ENCODE data around the gene RNF214.

RNF214 gene

DNA sequence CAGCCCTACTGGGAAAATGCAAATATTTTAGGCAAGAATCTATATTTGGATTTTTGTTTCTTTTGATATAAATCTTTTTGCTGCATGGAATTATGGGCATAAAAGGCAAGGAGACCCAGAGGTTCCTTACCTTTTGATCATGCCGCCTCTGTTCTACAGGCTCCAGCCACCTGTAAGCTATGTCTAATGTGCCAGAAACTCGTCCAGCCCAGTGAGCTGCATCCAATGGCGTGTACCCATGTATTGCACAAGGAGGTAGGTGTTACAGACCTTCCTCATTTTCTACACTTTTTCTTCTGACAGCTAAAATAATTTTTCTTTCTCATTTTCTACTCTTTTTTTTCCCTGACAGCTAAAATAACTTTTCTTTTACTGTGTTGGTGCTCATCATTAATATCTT lies 50.5 kb downstream of the RNF214 start:
- no peaks in the 10 kb centered on the region for H3K9me3 ChIP-seq (ENCODE audit: insufficient read depth, low read depth, low read length)
- no peaks in the 10 kb centered on the region for H3K27me3 ChIP-seq (ENCODE audit: insufficient read depth, low read length)
- H3K4me1 ChIP-seq (ENCODE audit: insufficient read depth, low read length), result no peaks in the 10 kb centered on the region
- peaks cover 82% of the 10 kb centered on the region for H3K36me3 ChIP-seq (ENCODE audit: insufficient read depth, low read depth, low read length)
- no peak overlapping the region for H3K27ac ChIP-seq (ENCODE audit: low read length)
- H3K4me3 ChIP-seq (ENCODE audit: low read length), result no peak overlapping the region
- H3K9ac ChIP-seq (ENCODE audit: low read depth, low read length), result no peak overlapping the region

DNA sequence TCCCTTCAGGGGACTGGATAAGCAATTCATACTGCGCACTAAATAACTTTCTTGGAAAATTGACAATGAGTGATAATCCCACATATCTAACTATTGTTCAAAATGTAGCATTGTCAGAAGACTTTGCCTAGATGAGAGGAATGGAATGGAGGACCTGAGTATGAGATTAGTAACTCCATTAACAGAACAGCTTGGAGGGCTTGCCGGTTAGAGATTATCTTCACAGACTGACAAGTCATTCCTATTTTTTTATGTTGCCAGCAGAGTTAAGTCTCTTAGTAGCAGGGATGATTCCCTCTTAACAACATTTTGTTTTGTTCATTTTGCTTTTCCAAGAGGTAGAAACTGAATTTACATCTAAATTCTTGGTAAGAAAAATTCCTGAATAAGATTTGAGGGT lies 51.6 kb downstream of the RNF214 start:
- Histone ChIP-seq H3K9ac (ENCODE audit: low read depth, low read length) (no peak overlapping the region), H3K27me3 (ENCODE audit: insufficient read depth, low read length) (no peaks in the 10 kb centered on the region), H3K9me3 (ENCODE audit: insufficient read depth, low read depth, low read length) (no peaks in the 10 kb centered on the region), H3K36me3 (ENCODE audit: insufficient read depth, low read depth, low read length) (peaks cover 93% of the 10 kb centered on the region), H3K4me3 (ENCODE audit: low read length) (no peak overlapping the region), H3K4me1 (ENCODE audit: insufficient read depth, low read length) (no peaks in the 10 kb centered on the region), H3K27ac (ENCODE audit: low read length) (no peak overlapping the region)

DNA sequence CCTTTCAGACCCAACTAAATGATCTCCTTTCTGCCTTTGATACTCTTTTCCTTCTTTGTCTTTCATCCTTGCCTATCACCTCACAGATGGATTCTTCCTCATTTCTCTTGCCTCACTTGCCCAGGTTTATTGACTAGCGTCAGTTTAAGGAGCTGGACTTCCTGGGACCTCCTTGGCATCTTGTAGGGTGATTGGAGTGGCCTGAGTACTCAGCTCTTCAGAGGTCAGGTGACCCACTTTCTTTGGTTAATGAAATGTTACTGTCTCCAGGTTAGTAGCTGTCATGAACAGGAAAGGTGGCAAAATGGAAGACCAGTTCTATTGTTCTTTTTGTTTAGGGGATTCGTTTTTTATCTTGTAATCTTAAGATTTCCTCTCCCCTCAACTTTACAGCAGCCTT lies 54.1 kb downstream of the RNF214 start:
- Histone ChIP-seq H3K9me3 (ENCODE audit: insufficient read depth, low read depth, low read length) (no peaks in the 10 kb centered on the region), H3K4me3 (ENCODE audit: low read length) (no peak overlapping the region), H3K36me3 (ENCODE audit: insufficient read depth, low read depth, low read length) (peaks cover 91% of the 10 kb centered on the region), H3K27me3 (ENCODE audit: insufficient read depth, low read length) (no peaks in the 10 kb centered on the region), H3K27ac (ENCODE audit: low read length) (no peak overlapping the region), H3K9ac (ENCODE audit: low read depth, low read length) (no peak overlapping the region), H3K4me1 (ENCODE audit: insufficient read depth, low read length) (no peaks in the 10 kb centered on the region)

DNA sequence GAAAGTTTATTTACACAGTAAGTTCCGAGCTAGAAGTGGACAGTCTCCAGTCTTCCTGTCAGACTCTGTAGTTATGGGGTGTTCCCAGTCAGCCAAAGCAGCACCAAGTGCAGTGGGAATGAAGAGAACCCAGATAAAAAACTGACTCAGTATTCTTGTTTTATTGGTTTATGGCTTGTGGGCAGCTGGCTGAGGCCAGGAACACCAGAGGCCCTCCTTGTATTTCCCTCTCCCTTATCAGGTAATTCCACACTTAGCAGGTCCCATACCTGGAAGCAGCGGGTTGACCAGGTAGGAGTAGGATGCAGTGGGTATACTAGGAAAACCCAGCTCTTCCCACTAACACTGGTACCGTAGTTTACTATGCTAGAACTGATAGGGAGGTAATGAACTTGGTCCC lies 55.2 kb downstream of the RNF214 start:
- no peaks in the 10 kb centered on the region for H3K4me1 ChIP-seq (ENCODE audit: insufficient read depth, low read length)
- H3K36me3 ChIP-seq (ENCODE audit: insufficient read depth, low read depth, low read length), result peaks cover 80% of the 10 kb centered on the region
- no peaks in the 10 kb centered on the region for H3K27me3 ChIP-seq (ENCODE audit: insufficient read depth, low read length)
- H3K9ac ChIP-seq (ENCODE audit: low read depth, low read length), result no peak overlapping the region
- H3K9me3 ChIP-seq (ENCODE audit: insufficient read depth, low read depth, low read length), result no peaks in the 10 kb centered on the region
- H3K27ac ChIP-seq (ENCODE audit: low read length), result no peak overlapping the region
- no peak overlapping the region for H3K4me3 ChIP-seq (ENCODE audit: low read length)

DNA sequence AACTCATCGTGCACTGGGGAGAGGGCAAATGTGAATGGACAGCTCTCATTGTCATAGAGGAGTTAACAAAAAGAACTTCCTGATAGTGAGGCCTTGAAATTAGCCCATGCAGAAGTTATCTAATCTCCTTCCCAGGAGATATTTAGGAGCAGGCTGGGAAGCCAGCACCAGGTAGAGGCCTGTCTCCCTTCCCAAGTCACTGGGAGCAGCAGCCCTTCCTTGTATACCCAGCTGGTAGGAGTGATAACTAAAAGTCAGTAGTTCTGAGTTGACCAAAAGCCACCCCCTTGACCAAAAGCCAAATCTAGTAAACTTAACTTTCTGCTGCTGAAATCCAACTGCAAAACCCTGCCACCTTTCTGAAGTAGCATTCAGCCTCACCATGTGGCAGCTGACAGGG lies 57.3 kb downstream of the RNF214 start:
- Histone ChIP-seq H3K4me3 (ENCODE audit: low read length) (no peak overlapping the region), H3K9me3 (ENCODE audit: insufficient read depth, low read depth, low read length) (no peaks in the 10 kb centered on the region), H3K36me3 (ENCODE audit: insufficient read depth, low read depth, low read length) (peaks cover 64% of the 10 kb centered on the region), H3K27me3 (ENCODE audit: insufficient read depth, low read length) (no peaks in the 10 kb centered on the region), H3K4me1 (ENCODE audit: insufficient read depth, low read length) (no peaks in the 10 kb centered on the region), H3K9ac (ENCODE audit: low read depth, low read length) (no peak overlapping the region), H3K27ac (ENCODE audit: low read length) (no peak overlapping the region)

DNA sequence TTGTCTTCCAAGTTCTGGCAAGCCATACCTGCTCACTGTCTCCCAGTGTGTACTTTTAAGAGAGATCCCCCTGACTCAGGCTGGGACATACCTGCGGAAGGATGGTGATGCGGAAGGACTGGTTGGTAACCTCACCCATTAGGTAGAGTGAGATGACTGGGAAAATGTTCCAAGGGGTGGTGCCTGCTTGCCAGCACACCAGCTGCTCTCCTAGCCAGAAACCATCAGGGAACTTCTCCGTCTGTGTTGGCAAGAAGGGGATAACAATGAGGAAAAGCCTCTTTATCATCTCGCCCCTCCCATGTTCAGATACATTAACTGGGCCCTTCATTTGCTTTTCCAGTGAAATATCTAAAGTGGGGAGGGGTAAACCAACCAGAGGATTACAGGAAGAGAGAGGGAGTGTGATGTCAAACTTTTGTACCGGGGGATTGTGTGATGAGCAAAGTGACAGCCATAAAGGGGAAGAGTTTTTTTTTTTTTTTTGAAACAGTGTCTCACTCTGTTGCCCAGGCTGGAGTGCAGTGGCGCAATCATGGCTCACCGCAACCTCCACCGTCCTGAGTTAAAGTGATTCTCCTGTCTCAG lies 58.4 kb downstream of the RNF214 start, which contains the start of gene BACE1-AS:
BACE1-AS (plus strand) TSS at position 538 of the 588 bp plus-strand sequence.
- Histone ChIP-seq H3K36me3 (ENCODE audit: insufficient read depth, low read depth, low read length) (peaks cover 53% of the 10 kb centered on the region), H3K4me3 (ENCODE audit: low read length) (no peak within 1 kb of the TSS)

DNA sequence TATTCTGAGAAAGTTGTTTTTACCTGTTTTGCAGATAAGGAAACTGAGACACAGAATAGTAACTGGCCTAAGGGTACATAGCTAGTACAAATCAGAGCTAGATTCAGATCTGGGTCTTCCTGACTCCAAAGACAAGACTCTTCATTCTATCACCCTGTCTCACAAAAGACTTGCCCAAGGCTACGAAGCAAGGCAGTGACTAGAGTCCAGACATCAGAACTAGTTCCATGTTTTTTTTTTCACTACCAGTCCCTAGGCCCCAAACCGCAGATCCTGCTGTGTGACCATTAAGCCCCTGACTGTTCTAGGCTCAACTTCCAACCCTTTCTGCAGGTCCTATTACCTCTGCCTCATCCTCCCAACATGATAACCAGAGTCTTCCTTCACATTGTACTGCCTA lies 60.1 kb downstream of the RNF214 start:
- peaks cover 36% of the 10 kb centered on the region for H3K36me3 ChIP-seq (ENCODE audit: insufficient read depth, low read depth, low read length)
- no peak overlapping the region for H3K9ac ChIP-seq (ENCODE audit: low read depth, low read length)
- H3K27me3 ChIP-seq (ENCODE audit: insufficient read depth, low read length), result no peaks in the 10 kb centered on the region
- no peak overlapping the region for H3K4me3 ChIP-seq (ENCODE audit: low read length)
- no peaks in the 10 kb centered on the region for H3K9me3 ChIP-seq (ENCODE audit: insufficient read depth, low read depth, low read length)
- no peaks in the 10 kb centered on the region for H3K4me1 ChIP-seq (ENCODE audit: insufficient read depth, low read length)
- no peak overlapping the region for H3K27ac ChIP-seq (ENCODE audit: low read length)

More for the DNA sequence above, 58.4 kb downstream of the RNF214 start, which contains the start of gene BACE1-AS:
- H3K27ac ChIP-seq (ENCODE audit: low read length), result no peak within 1 kb of the TSS
- no peak within 1 kb of the TSS for H3K9ac ChIP-seq (ENCODE audit: low read depth, low read length)
- H3K27me3 ChIP-seq (ENCODE audit: insufficient read depth, low read length), result no peaks in the 10 kb centered on the region
- H3K4me1 ChIP-seq (ENCODE audit: insufficient read depth, low read length), result no peaks in the 10 kb centered on the region
- no peaks in the 10 kb centered on the region for H3K9me3 ChIP-seq (ENCODE audit: insufficient read depth, low read depth, low read length)

DNA sequence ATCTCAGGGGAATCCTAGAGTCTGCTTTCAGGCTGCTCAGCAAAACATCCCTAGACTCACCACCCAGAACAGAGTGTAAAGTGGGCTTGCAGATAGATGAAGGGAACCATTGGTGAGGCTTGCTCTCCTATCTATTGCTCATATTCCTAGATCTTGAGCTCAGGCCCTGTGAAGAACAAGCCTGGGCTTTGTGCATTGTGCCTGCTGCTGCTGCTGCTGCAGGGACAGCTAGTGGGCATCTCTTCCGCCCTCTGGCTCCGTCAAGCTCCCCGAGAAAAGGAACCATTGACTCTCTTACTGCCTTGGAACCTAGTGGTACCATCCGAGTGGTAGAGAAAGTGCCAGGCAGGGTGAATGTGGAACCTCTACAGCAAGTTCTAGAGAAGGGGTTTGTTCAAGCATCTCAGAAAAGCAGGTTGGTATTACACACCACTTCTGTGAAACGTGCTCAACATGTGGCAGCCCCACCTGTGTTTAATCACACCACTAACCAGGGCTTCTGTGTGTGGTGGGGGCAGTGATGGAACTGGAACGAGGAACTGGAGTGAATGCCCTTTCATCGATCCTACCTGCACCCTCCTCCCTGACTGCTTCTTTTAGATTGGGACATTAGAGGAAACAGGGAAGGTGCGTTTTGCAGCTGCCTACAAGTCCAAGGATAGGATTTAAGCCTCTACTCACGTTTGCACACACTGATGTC lies 63.1 kb downstream of the RNF214 start:
- H3K27ac ChIP-seq (ENCODE audit: low read length), result no peak overlapping the region
- H3K27me3 ChIP-seq (ENCODE audit: insufficient read depth, low read length), result no peaks in the 10 kb centered on the region

DNA sequence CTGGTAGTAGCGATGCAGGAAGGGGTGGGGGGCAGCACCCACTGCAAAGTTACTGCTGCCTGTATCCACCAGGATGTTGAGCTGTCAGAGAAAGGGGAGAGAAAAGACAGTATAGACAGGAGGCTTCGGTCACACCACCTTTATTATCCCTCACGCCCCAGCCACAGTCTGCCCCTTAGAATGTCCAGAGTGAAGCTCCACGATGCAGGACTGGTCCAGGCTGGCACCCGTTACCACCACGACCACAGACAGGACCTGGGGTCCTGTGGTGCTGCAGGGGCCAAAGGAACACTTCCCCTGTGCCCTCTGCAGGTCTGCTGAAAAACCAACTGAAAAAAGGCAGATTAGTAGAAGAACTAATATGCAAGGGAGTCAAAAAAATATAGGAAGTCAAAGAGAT lies 64.4 kb downstream of the RNF214 start:
- Histone ChIP-seq H3K36me3 (ENCODE audit: insufficient read depth, low read depth, low read length) (peaks cover 4% of the 10 kb centered on the region; the same call in 1 of the 2 replicates), H3K27me3 (ENCODE audit: insufficient read depth, low read length) (no peaks in the 10 kb centered on the region), H3K4me3 (ENCODE audit: low read length) (no peak overlapping the region), H3K4me1 (ENCODE audit: insufficient read depth, low read length) (peaks cover 11% of the 10 kb centered on the region; the same call in 1 of the 2 replicates), H3K27ac (ENCODE audit: low read length) (no peak overlapping the region), H3K9me3 (ENCODE audit: insufficient read depth, low read depth, low read length) (no peaks in the 10 kb centered on the region), H3K9ac (ENCODE audit: low read depth, low read length) (no peak overlapping the region)

More for the DNA sequence above, 63.1 kb downstream of the RNF214 start:
- no peak overlapping the region for H3K9ac ChIP-seq (ENCODE audit: low read depth, low read length)
- H3K9me3 ChIP-seq (ENCODE audit: insufficient read depth, low read depth, low read length), result no peaks in the 10 kb centered on the region
- peaks cover 7% of the 10 kb centered on the region for H3K36me3 ChIP-seq (ENCODE audit: insufficient read depth, low read depth, low read length)
- no peak overlapping the region for H3K4me3 ChIP-seq (ENCODE audit: low read length)
- H3K4me1 ChIP-seq (ENCODE audit: insufficient read depth, low read length), result peaks cover 11% of the 10 kb centered on the region; the same call in 1 of the 2 replicates

DNA sequence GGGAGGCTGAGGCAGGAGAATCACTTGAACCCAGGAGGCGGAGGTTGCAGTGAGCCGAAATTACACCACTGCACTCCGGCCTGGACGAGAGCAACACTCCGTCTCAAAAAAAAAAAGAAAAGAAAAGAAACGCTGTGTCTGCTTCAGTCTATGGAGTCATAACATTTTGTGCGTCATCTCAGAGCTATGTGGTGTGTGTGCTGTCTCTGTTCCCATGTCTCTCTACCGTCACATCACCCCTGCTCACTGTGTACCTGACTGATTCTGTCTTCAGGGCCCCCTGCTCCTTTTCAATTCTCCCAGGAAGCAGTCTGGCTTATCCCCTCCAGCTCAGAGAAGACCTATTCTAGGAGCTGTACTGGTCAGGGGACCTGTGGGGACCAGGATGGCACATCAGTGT lies 65.7 kb downstream of the RNF214 start:
- Histone ChIP-seq H3K4me1 (ENCODE audit: insufficient read depth, low read length) (peaks cover 12% of the 10 kb centered on the region), H3K36me3 (ENCODE audit: insufficient read depth, low read depth, low read length) (peaks cover under 1% of the 10 kb centered on the region; the same call in 1 of the 2 replicates), H3K9me3 (ENCODE audit: insufficient read depth, low read depth, low read length) (no peaks in the 10 kb centered on the region), H3K27me3 (ENCODE audit: insufficient read depth, low read length) (no peaks in the 10 kb centered on the region), H3K4me3 (ENCODE audit: low read length) (no peak overlapping the region), H3K9ac (ENCODE audit: low read depth, low read length) (no peak overlapping the region), H3K27ac (ENCODE audit: low read length) (no peak overlapping the region)

DNA sequence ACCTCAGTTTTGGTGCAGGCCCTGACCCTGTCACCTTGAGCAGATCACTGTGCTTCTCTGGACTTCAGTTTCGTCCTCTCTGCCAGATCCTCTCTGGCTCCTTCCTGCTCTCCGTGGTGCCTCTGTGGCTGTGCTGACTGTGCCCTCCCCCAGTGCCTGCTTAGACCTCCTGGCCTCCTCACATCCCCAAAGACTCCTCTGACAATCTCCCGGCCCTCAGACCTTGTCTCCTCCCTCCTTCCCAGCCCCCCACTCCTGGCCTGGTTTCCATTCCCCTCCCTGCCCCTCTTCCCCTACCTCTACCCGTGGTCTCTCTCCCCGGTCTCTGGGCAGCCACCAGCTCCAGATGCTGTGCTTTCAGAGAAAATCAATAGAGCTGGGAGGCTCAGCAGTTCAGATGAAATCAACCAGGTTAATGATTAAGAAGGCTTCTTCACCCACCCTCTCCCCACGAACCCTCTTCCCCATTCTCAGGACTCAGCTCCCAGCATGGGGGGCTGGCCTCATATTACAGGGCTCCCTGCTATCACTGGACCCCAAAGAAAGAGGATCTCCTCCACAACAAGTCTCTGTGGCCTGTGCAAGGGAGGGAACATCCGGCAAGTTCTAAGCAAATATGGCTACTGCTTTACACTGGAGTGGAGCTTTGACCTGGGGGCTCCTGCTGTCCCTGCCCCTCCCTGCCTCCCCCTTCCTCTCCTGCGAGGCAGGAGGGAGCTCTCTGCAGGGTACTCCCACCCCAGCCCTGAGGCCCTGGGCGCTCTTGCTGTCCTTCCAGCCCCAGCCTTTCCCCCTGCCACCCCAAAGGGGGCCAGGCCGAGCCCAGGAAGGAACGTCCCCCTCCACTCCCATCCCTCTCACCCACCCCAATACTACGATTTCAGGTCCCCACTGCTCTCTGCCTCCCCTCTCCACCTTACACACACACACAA lies 67.1 kb downstream of the RNF214 start:
- Histone ChIP-seq H3K27ac (ENCODE audit: low read length) (no peak overlapping the region), H3K27me3 (ENCODE audit: insufficient read depth, low read length) (no peaks in the 10 kb centered on the region), H3K4me3 (ENCODE audit: low read length) (0 out of 2 replicates have a peak overlapping the region, but pooled peaks have one; percentile 7), H3K9me3 (ENCODE audit: insufficient read depth, low read depth, low read length) (no peaks in the 10 kb centered on the region), H3K4me1 (ENCODE audit: insufficient read depth, low read length) (peaks cover 19% of the 10 kb centered on the region), H3K9ac (ENCODE audit: low read depth, low read length) (peak overlapping the region; percentile 42; the same call in 1 of the 2 replicates), H3K36me3 (ENCODE audit: insufficient read depth, low read depth, low read length) (no peaks in the 10 kb centered on the region; the same call in 1 of the 2 replicates)

Measured in iPS-20b (cell line).